Esophagus muscularis mucosa (tissue), 3 donors: ENCODE results near the gene DGKZ.

Experiments
- POLR2A ChIP-seq: fragments of 450-650 bp; IDR thresholded peaks from one replicate; pipeline ENCODE4 v1.6.1; 2017; ENCODE audit warnings: antibody characterized with exemption, moderate library complexity, mild to moderate bottlenecking, low read depth
- POLR2AphosphoS5 ChIP-seq, 2 donors: sonication (generic); formaldehyde crosslinking; IDR thresholded peaks; one replicate each; pipeline ENCODE4 v1.6.1; 2017; ENCODE audit warnings: antibody characterized with exemption in 2 of 2
- TF ChIP-seq, protein P1 (sequence below), 3 experiments: fragments of 200-600 bp in 2 of 3; fragments of 450-650 bp in 1 of 3; sonication (generic) in 2 of 3; IDR thresholded peaks; one replicate each; pipeline ENCODE4 v1.5.1; 2017 to 2019; ENCODE audit warnings: antibody characterized with exemption in 3 of 3, mild to moderate bottlenecking in 2 of 3, moderate library complexity in 1 of 3

DNA sequence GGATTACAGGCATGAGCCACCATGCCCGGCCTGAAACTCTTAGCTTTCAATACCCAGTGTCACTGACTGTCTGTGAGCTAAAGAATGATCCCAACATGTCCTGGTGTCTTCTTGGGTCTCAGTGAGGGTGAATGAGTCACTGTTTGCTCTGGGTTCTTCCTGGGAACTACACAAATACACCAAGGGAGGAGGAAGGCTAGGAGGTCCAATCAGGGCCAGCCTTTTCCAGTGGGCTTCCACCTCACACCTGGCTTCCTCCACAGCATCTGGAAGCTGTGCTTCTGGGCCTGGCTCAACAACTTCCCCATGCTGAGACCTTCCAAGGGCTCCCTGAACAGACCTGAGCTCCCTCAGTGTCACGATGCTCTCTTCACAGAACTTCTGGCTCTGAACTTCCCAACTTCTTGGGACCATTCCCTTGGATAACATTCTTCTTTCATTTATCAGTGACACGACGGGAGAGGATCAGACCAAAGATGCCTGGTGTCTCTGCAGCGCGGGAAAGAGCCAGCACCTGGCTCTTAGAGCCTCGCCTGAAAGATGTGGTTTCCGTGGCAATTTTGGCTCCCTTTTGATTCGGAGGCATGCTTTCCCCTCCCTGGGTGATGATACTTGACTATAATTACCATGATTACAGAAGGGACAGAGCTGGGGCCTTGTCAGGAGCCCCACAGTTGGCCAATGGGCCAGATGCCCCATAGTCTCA, 66.7 kb downstream of the DGKZ start:
- TF ChIP-seq, protein P1, sequence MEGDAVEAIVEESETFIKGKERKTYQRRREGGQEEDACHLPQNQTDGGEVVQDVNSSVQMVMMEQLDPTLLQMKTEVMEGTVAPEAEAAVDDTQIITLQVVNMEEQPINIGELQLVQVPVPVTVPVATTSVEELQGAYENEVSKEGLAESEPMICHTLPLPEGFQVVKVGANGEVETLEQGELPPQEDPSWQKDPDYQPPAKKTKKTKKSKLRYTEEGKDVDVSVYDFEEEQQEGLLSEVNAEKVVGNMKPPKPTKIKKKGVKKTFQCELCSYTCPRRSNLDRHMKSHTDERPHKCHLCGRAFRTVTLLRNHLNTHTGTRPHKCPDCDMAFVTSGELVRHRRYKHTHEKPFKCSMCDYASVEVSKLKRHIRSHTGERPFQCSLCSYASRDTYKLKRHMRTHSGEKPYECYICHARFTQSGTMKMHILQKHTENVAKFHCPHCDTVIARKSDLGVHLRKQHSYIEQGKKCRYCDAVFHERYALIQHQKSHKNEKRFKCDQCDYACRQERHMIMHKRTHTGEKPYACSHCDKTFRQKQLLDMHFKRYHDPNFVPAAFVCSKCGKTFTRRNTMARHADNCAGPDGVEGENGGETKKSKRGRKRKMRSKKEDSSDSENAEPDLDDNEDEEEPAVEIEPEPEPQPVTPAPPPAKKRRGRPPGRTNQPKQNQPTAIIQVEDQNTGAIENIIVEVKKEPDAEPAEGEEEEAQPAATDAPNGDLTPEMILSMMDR (IDR thresholded peaks at IDR 0.05), result no peak
- TF ChIP-seq POLR2A (no peak), POLR2AphosphoS5 (IDR thresholded peaks at IDR 0.05) (no peak)
